ENCODE results near the gene NDUFB4. TPM values are rescaled to one million over a fixed set of nuclear protein-coding genes. Genes with fewer than 3 reads are reported as not detected.

The NDUFB4 gene
- 210 to 300 TPM (median 224 TPM) in 5 replicates for total RNA-seq (2022; extraction: Qiagen RNA extraction; ENCODE audit: low read depth)

GRCh38 chr3:120596116-120596852, at the start of gene NDUFB4:
TSS of gene NDUFB4 (plus strand) at chr3:120596336. CDS start at chr3:120596360, 24 bp downstream.

Other genes starting within 250 kb of the NDUFB4 start
- gene LRRC58, start 247.0 kb upstream of the NDUFB4 start, total RNA-seq (2022; extraction: Qiagen RNA extraction; ENCODE audit: low read depth), result 6.2 to 17.4 TPM (median 15.6 TPM) in 5 replicates
- 51.7 to 85.9 TPM (median 66.1 TPM) in 5 replicates for gene FSTL1, start 145.3 kb upstream of the NDUFB4 start, total RNA-seq (2022; extraction: Qiagen RNA extraction; ENCODE audit: low read depth)
- gene HGD, start 85.9 kb downstream of the NDUFB4 start, total RNA-seq (2022; extraction: Qiagen RNA extraction; ENCODE audit: low read depth), result 15.0 to 18.9 TPM (median 15.9 TPM) in 5 replicates
- 14.4 to 21.6 TPM (median 17.3 TPM) in 5 replicates for gene RABL3, start 146.2 kb downstream of the NDUFB4 start, total RNA-seq (2022; extraction: Qiagen RNA extraction; ENCODE audit: low read depth)
- gene GTF2E1, start 146.4 kb downstream of the NDUFB4 start, total RNA-seq (2022; extraction: Qiagen RNA extraction; ENCODE audit: low read depth), result 10.6 to 21.2 TPM (median 12.1 TPM) in 5 replicates